Lung microvascular endothelial cell (primary cell): ENCODE results near the gene PIGR. TPM values are rescaled to one million over a fixed set of nuclear protein-coding genes. Genes with fewer than 3 reads are reported as not detected.

Experiments
- DNase-seq, 2 donors: peaks; one replicate each; pipeline versions ENCODE4 v3.0.0 to v3.0.0-alpha.2; 2010; ENCODE audit warnings: low read depth in 2 of 2
- total RNA-seq: library from RNA; depleted of rRNA; stranded (reverse); fragments of >200 nt; gene quantifications from 2 replicates; pipeline ENCODE4 v1.2.1, GENCODE V29; 2014

PIGR gene
- not detected in 2 replicates for total RNA-seq

GRCh38 chr1:206946261-206946660, at the start of gene PIGR:
Gene PIGR, minus strand, starts transcription at chr1:206946466. Its CDS starts 5,935 bp downstream, at chr1:206940531.
- no peak for DNase-seq

- DNase-seq = no peak
These were observed 46.5 kb upstream of the PIGR start for GRCh38 chr1:206992790-206993189.

GRCh38 chr1:206987873-206988272, 41.6 kb upstream of the PIGR start:
- no peak for DNase-seq

- DNase-seq = no peak
These were observed 40.6 kb upstream of the PIGR start for GRCh38 chr1:206986885-206987284.

GRCh38 chr1:206986402-206986801, 40.1 kb upstream of the PIGR start:
- DNase-seq = no peak

- no peak for DNase-seq
These were observed 39.0 kb upstream of the PIGR start for GRCh38 chr1:206985162-206985749.

- DNase-seq = peak; percentile 34 to 53
These were observed 36.0 kb upstream of the PIGR start for GRCh38 chr1:206982216-206982615.

- peak; percentile 7 to 20 for DNase-seq
These were observed 33.2 kb upstream of the PIGR start for GRCh38 chr1:206979379-206980043.

GRCh38 chr1:206978259-206978658, 32.0 kb upstream of the PIGR start:
- DNase-seq = no peak

- no peak for DNase-seq
These were observed 29.0 kb upstream of the PIGR start for GRCh38 chr1:206975306-206975705.

- no peak for DNase-seq
These were observed 27.9 kb upstream of the PIGR start for GRCh38 chr1:206974140-206974539.

GRCh38 chr1:206972728-206973127, 26.5 kb upstream of the PIGR start:
- no peak for DNase-seq

- no peak for DNase-seq
These were observed 24.9 kb upstream of the PIGR start for GRCh38 chr1:206971029-206971655.

GRCh38 chr1:206970446-206970845, 24.2 kb upstream of the PIGR start, which contains the start of gene FCAMR:
Gene FCAMR, minus strand, starts transcription at chr1:206970460. Its CDS starts 335 bp downstream, at chr1:206970125.
- DNase-seq = no peak

GRCh38 chr1:206969090-206969489, 22.8 kb upstream of the PIGR start:
- no peak for DNase-seq

GRCh38 chr1:206967096-206967849, 21.0 kb upstream of the PIGR start:
- no peak for DNase-seq

GRCh38 chr1:206965781-206966180, 19.5 kb upstream of the PIGR start:
- DNase-seq = no peak

GRCh38 chr1:206963740-206964139, 17.5 kb upstream of the PIGR start:
- DNase-seq = no peak

GRCh38 chr1:206963119-206963712, 16.9 kb upstream of the PIGR start:
- DNase-seq = no peak

GRCh38 chr1:206962272-206962671, 16.0 kb upstream of the PIGR start:
- no peak for DNase-seq

- DNase-seq = no peak
These were observed 15.4 kb upstream of the PIGR start for GRCh38 chr1:206961668-206962067.
